HL-60/S4 treated with phorbol 12-myristate 13-acetate at 8.2 ng/mL for 4 days and 3 days (cell line): ENCODE results near the gene C8B.

Experiments
- in situ Hi-C: fragments of 300-500 bp; cut with MboI; formaldehyde crosslinking; loops from 2 replicates; pipeline ENCODE4 v1.15.0; 2022; ENCODE audit warnings: low sequenced_read_pairs

C8B gene

DNA sequence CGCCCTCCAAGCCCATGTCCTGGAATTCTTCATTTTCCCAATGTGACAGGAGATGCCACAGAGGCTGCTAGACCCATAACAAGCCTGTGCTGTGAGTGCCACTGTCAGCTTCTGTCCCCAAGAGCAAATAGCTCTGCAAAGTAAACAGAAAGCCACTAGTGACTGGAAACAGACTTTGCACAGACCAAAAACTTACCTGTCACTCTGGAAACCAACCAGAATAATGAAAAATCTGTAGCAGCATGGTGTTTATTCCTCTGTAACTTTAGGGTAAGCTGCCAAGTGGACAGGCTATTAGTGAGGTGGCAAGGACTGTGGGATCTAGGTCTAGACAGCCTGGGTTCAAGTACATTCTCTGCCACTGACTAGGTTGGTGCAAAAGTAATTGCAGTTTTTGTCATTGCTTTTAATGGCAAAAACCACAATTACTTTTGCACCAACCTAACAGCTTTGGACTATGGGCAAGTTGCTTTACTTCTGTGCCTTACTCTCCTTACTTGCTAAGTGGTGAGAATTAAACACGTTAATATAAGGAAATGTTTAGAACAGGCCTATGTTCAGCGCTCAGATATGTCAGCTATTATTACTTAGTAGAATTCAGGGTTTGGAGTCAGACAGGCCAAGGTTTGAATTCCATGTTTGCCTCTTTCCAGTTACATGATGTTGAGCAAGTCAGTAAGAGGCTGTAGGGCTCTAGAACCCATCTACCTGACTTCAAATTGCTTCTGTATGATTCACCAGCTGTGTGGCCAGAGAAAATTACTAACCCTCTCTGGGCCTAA is at the start of gene C8B:
TSS of gene C8B (minus strand) at position 100 of the 782 bp plus-strand sequence. CDS start at position 33, 67 bp downstream.
- in situ Hi-C loops, result no loop called here

DNA sequence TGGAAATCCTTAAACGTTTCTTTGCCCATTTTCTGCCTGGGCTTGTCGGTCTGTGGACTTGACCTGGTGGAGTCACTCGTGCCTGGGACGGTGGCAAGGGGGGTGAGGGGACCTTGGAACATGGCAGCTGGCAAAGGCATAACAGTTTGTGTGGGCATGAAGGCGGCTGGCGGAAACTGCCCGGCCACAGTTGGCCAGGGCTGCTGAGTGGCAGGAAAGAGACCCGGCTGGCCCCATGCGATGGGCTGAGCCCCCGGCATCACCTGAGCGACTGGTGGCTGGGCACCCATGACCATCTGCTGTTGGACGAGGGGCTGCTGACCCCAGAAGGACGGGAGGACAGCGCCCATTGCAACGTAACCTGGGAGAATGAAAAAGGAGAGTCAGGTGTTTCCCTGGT is 49.3 kb upstream of the C8B start:
- in situ Hi-C loops, result no loop called here

DNA sequence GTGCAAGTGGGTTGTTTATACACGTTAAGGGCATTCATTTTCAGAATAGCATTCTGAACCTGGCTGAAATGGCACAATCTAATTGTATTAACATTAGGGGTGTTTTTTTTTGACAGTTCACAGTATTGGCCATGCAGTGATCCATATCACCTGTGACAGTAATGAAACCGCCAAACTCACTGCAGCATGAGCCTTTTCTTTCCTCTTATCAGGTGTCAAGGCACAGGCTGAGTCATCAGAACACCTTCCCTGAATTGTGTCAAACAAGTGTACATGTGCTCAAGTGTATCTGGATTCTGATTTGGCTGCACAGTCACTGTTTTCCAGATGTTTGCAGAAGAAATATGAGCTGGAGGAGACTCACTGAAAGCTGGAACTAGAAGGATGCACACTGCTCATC is 47.7 kb upstream of the C8B start:
- in situ Hi-C loops, result no loop called here

DNA sequence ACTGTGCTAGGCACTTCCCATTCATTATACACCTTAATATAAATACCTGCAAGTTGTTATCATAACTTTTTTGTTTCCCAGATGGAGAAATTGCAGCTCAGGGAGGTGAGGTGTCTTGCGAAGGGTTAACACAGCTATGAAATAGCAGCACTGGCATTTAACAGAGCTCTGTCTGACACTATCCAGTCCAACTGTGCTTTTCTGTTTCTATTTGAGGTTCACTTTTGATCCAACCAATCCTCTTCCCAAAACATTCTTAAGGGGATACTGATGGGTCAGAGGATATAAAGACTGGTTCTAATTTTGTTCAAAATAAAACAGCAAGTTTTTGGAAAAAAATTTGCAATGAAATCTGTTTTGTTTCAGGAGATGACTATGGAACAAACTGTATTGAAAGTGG is 46.5 kb upstream of the C8B start:
- in situ Hi-C loops, result no loop called here

- in situ Hi-C loops, result no loop called here
Measured at GRCh38 chr1:57010511-57010910, 44.7 kb upstream of the C8B start.

- in situ Hi-C loops, result no loop called here
Measured at GRCh38 chr1:57007948-57008347, 42.1 kb upstream of the C8B start.

DNA sequence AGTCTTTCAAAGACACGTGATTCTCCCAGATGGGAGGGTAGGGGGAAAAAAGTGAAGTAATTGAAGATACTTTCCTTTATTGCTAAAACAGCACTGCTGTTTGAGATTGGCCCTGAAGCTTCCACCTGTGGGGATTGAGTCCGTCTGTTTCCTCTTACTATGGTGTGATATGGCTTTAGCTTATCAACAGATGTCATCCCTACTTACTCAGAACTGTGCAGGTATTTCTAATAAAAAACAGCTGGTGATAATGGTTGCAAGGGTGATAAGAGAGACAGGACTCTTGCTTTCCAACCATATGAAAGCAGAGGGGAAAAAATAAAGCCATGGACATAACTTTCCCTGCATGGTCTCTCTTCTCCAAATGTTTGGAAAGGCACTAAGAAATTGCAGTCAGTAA is 41.7 kb upstream of the C8B start:
- in situ Hi-C loops, result no loop called here

DNA sequence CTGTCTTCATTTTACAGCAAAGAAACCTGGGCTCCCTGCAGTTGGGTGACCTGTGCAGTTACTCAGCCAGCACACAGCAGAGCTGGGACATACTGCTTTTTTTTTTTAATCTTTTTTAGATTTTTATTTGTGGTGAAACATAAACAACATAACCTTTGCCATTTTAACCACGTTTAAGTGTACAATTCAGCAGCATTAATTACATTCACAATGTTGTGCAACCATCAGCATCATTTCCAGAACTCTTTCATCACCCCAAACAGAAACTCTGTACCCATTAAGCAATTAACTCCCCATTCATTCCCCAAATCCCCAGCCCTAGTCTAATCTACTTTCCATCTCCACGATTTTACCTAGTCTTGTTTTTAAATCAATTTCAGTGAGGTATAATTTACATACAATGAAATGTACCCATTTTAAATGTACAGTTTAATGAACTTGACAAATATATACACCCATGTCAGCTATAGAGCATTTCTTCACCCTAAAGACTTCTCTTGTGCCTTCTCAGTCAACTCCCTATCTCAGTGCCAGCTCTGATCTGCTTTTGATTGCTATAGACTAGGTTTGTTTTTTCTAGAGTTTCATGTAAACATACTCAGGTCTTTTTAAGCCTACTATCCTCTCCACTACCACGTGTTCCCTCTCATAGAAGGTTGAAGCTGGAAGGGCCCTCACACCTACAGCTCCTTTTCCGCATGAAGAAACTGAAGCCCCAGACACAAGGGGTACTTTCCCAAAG is 37.8 kb upstream of the C8B start:
- in situ Hi-C loops, result no loop called here

GRCh38 chr1:56995414-56996100 is 29.7 kb upstream of the C8B start:
- in situ Hi-C loops, result no loop called here

DNA sequence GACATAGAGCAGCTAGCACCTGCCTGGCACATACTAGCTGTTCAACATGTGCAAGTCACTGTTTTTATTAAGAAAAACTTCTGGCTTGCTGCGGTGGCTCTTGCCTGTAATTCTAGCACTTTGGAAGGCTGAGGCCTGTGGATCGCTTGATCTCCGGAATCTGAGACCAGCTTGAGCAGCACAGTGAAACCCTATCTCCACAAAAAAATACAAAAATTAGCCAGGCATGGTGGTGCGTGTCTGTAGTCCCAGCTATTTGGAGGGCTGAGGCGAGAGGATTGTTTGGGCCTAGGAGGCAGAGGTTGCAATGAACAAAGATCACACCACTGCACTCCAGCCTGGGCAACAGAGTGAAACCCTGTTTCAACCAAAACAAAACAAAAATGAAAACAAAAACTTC is 27.7 kb upstream of the C8B start:
- in situ Hi-C loops, result no loop called here

DNA sequence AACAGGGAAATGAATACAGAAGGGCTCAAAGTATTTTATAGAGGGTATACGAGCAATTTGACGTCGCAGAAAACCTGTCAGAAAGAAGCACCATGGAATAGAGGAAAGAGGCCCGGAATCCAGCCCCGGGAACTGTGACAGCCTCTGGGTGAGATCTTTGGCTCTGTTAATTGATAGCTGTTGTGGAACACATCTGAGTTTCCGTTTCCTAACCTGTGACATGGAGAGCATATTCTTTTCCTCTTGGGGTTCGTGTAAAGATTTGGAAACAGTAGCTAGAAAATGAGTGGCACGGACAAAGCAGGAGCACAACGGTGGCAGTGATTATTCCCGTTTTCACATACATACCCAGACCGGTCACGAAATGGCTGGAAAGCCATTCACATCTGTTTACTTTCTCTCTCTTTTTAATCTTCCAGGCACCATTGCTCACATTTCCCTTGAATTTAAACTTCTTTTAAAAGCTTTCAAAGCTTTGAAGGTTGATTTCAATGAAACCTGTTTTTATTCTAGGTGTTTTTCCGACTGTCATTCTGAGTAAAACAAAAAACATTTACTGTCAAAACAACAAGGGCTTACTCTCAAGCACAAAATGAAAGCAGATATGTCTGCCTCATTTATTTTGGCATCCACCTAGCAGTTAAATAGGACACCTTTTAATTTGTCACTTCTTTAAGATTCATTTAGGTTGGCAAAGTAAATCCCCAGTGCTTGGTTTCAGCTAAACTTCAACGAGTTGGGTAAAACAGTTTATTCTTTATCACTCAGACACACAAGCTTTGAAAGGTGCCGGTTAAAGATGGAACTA is 26.7 kb upstream of the C8B start:
- in situ Hi-C loops, result no loop called here

- in situ Hi-C loops, result no loop called here
Measured at GRCh38 chr1:56991576-56991975, 25.8 kb upstream of the C8B start.

GRCh38 chr1:56986397-56986796 is 20.6 kb upstream of the C8B start:
- in situ Hi-C loops, result no loop called here

GRCh38 chr1:56985857-56986256 is 20.0 kb upstream of the C8B start:
- in situ Hi-C loops, result no loop called here

GRCh38 chr1:56983484-56983883 is 17.7 kb upstream of the C8B start:
- in situ Hi-C loops, result no loop called here

GRCh38 chr1:56979986-56980755 is 14.4 kb upstream of the C8B start:
- in situ Hi-C loops, result no loop called here

- in situ Hi-C loops, result no loop called here
Measured at GRCh38 chr1:56978819-56979218, 13.0 kb upstream of the C8B start.

DNA sequence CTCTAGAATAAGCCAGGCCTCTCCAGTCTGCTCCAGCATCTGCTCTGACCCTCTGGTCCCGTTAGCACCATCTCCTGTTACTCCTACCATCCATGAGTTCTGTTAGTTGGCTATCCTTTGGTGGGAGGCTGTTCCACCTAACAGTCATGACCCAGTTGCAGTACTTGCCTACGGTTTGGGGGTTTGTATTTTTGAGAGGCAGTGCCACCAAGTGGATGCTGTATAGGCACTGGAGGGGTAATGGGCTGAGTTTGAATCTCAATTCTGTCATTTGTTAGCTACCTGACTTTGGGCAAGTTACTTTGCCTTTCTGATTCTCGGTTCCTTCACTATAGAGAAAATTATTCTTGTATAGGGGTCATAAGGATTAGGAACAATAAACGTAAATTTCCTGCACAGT is 12.1 kb upstream of the C8B start:
- in situ Hi-C loops, result no loop called here

DNA sequence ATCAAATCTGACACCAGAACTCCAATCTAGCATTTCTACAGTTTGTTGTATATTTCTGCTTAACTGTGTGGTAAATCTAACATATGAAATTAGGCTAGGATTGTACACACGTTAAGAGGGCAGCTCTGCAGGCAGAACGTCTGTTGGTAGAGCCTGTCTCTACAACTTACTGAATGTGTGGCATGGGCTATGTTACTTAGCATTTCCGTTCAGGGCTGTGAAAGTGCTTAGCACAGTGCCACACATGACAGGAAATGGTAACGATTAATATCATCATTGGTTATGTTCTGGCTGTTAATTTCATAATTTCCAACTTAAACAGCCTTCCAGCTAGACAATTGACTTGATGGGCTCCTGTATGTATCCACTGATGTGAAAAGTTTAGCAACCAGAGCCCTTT is 9.6 kb upstream of the C8B start:
- in situ Hi-C loops, result no loop called here
